Measurements from ENCODE around the gene CRPPA. TPM values are rescaled to one million over a fixed set of nuclear protein-coding genes. Genes with fewer than 3 reads are reported as not detected.

CRPPA gene
- polyA plus RNA-seq, 2 of the 4 experiments (the other 2 are of a cell fraction) = 0.59 to 0.88 TPM

DNA sequence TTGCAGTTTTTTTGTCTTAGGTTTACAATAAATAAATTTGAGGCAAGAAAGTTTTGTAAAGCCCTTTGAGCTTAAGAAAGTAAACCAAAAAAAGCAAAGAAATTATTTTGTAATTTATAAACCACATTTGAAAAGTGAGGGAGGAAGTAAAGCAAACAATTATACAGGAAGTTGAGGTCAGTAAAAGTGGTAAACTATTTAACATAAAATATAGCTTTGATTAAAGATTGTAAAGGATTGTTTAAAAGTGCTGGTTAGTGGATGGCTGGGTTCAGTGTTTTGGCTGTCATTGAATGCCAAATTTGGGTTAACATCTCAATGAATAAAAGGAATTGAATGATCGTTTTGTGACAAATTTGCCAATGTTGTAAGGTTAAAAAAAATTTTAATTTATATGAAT, 34.3 kb upstream of the CRPPA start:
- no peak for FAIRE-seq

GRCh38 chr7:16450366-16450765, 29.0 kb upstream of the CRPPA start:
- CTCF ChIA-PET = interaction anchor here (1.3 to 4.6 kb wide), 3 partner anchors 15 to 18 kb away, joined by 3 to 20 read pairs (median 4); partner anchors contain the start of gene SOSTDC1
- FAIRE-seq (no peak), DNase-seq (ENCODE audit: low read depth in 1 of 2, low spot score in 1 of 2) (no peak), ATAC-seq (no peak; a peak in 1 of 6 replicates)
- no peak overlapping the region for H3K4me2 ChIP-seq
- 74% methylated on average over 6 of the region's 6 CpGs for WGBS (ENCODE audit: missing lambda C conversion rate)
- no peak overlapping the region for H3K4me3 ChIP-seq
- TF ChIP-seq NFE2L2 (conservative IDR thresholded peaks at IDR 0.05; ENCODE audit: low read length) = no peak
- no peaks in the 10 kb centered on the region for H3K4me1 ChIP-seq
- H3K9me3 ChIP-seq = no peaks in the 10 kb centered on the region
- H3K27ac ChIP-seq = no peak overlapping the region
- POLR2A ChIA-PET = no interaction called here

More for the DNA sequence above, 34.3 kb upstream of the CRPPA start:
- no peaks in the 10 kb centered on the region for H3K4me1 ChIP-seq
- H3K9me3 ChIP-seq = no peaks in the 10 kb centered on the region
- ATAC-seq (no peak), DNase-seq (ENCODE audit: low read depth in 1 of 2, low spot score in 1 of 2) (no peak)
- 18% methylated on average over 1 of the region's 1 CpG for WGBS (ENCODE audit: missing lambda C conversion rate)
- H3K27ac ChIP-seq = no peak overlapping the region
- ChIA-PET POLR2A (no interaction called here), CTCF (no interaction called here)
- no peak overlapping the region for H3K4me2 ChIP-seq
- TF ChIP-seq ELK1 (IDR thresholded peaks at IDR 0.05; ENCODE audit: low read depth, low read length) (no peak), EHMT2 (IDR thresholded peaks at IDR 0.05; ENCODE audit: low read depth) (no peak), KDM5A (IDR thresholded peaks at IDR 0.05) (no peak), HOXA7 (CRISPR knock-in tag; IDR thresholded peaks at IDR 0.05) (no peak), PBX3 (IDR thresholded peaks at IDR 0.05) (no peak), NPAS2 (CRISPR knock-in tag; IDR thresholded peaks at IDR 0.05; ENCODE audit: borderline replicate concordance) (no peak), ZFP36 (IDR thresholded peaks at IDR 0.05; ENCODE audit: borderline replicate concordance, partially characterized antibody) (no peak), HEYL (CRISPR knock-in tag; IDR thresholded peaks at IDR 0.05) (no peak), ATOH8 (CRISPR knock-in tag; IDR thresholded peaks at IDR 0.05; ENCODE audit: low read depth) (no peak), TP53 (CRISPR knock-in tag; IDR thresholded peaks at IDR 0.05) (no peak), POLR2A (IDR thresholded peaks at IDR 0.05; ENCODE audit: low read length) (no peak), ESRRA (IDR thresholded peaks at IDR 0.05; ENCODE audit: borderline replicate concordance, low read length) (no peak), RCOR1 (IDR thresholded peaks at IDR 0.05; ENCODE audit: low read depth, low read length) (no peak), JUN (IDR thresholded peaks at IDR 0.05) (no peak), RARB (CRISPR knock-in tag; IDR thresholded peaks at IDR 0.05) (no peak), BHLHE40 (IDR thresholded peaks at IDR 0.05; ENCODE audit: low read depth, low read length) (no peak)
- H3K4me3 ChIP-seq = no peak overlapping the region

GRCh38 chr7:16447876-16448275, 26.5 kb upstream of the CRPPA start:
- FAIRE-seq = no peak
- Histone ChIP-seq H3K4me1 (no peaks in the 10 kb centered on the region), H3K9me3 (no peaks in the 10 kb centered on the region), H3K27ac (no peak overlapping the region), H3K4me2 (no peak overlapping the region), H3K4me3 (no peak overlapping the region)
- POLR2A ChIA-PET = no interaction called here
- DNase-seq (ENCODE audit: low read depth in 1 of 2, low spot score in 1 of 2) = no peak
- CTCF ChIA-PET = interaction anchor here (1.0 kb wide), 1 partner anchor 376 kb away, joined by 3 read pairs; no protein-coding TSS in a partner anchor
- WGBS (ENCODE audit: missing lambda C conversion rate) = 39% methylated on average over 1 of the region's 1 CpG
- no peak for ATAC-seq
- TF ChIP-seq CBX2 (IDR thresholded peaks at IDR 0.05; ENCODE audit: borderline replicate concordance, low read depth) (no peak), HOXB13 (CRISPR knock-in tag; IDR thresholded peaks at IDR 0.05; ENCODE audit: low read depth) (no peak), HMGXB4 (CRISPR knock-in tag; IDR thresholded peaks at IDR 0.05; ENCODE audit: borderline replicate concordance) (no peak), ZSCAN20 (CRISPR knock-in tag; IDR thresholded peaks at IDR 0.05) (no peak), ELK1 (IDR thresholded peaks at IDR 0.05; ENCODE audit: low read depth, low read length) (no peak), NR3C1 (IDR thresholded peaks at IDR 0.05) (no peak), SREBF2 (IDR thresholded peaks at IDR 0.05) (no peak), CTCF (IDR thresholded peaks at IDR 0.05) (no peak), MAZ (IDR thresholded peaks at IDR 0.05; ENCODE audit: borderline replicate concordance, low read depth, low read length) (no peak), NFE2L2 (conservative IDR thresholded peaks at IDR 0.05; ENCODE audit: low read length) (no peak), RNF2 (IDR thresholded peaks at IDR 0.05; ENCODE audit: borderline replicate concordance, low read depth) (no peak), ATOH8 (CRISPR knock-in tag; IDR thresholded peaks at IDR 0.05; ENCODE audit: low read depth) (no peak), KDM5A (IDR thresholded peaks at IDR 0.05) (no peak)
